Left lung (tissue), 10 donors: ENCODE data around the gene FBLN1. TPM values are rescaled to one million over a fixed set of nuclear protein-coding genes. Genes with fewer than 3 reads are reported as not detected.

Experiments used
- ATAC-seq: fragments of 200-7000 bp; cut with Tn5 transposase; one replicate; pipeline ENCODE4 v1.9.1; 2020; ENCODE audit warnings: moderate library complexity
- DNase-seq, 4 donors: peaks; one replicate each; pipeline ENCODE4 v3.0.0-alpha.2; 2013 to 2020
- H3K27ac ChIP-seq, 2 donors: fragments of 200-600 bp; sonication (generic) in 1 of 2; one replicate each; pipeline versions ENCODE4 v1.5.0 to v1.8.0; 2020 to 2021
- H3K27me3 ChIP-seq, 2 donors: fragments of 200-600 bp; sonication (generic) in 1 of 2; one replicate each; pipeline versions ENCODE4 v1.5.0 to v1.8.0; 2020 to 2021
- H3K36me3 ChIP-seq, 2 donors: fragments of 200-600 bp; sonication (generic) in 1 of 2; one replicate each; pipeline versions ENCODE4 v1.5.0 to v1.8.0; 2020 to 2021
- H3K4me1 ChIP-seq, 2 donors: fragments of 200-600 bp; one replicate each; pipeline ENCODE4 v1.8.0; 2021
- H3K4me3 ChIP-seq, 2 donors: fragments of 200-600 bp; sonication (generic) in 1 of 2; one replicate each; pipeline versions ENCODE4 v1.5.0 to v1.8.0; 2020 to 2021; ENCODE audit warnings: mild to moderate bottlenecking in 1 of 2
- H3K9me3 ChIP-seq, 2 donors: fragments of 200-600 bp; sonication (generic) in 1 of 2; one replicate each; pipeline versions ENCODE4 v1.5.0 to v1.8.0; 2020 to 2021
- intact Hi-C, 2 donors: fragments of 100-400 bp; cut with DNase I; formaldehyde crosslinking; loops; one replicate each; pipeline versions ENCODE4 v1.11.2 to v1.14.2; 2022
- polyA plus RNA-seq, 6 donors: library from polyadenylated mRNA; unstranded; fragments of 120-200 nt; gene quantifications; one replicate each; pipeline ENCODE4 v1.2.1, GENCODE V29; 2013; ENCODE audit not compliant: insufficient read length in 6 of 6
- total RNA-seq, 2 donors: library from RNA; stranded (reverse); fragmentation: NEBNext Ultra II Directional; extraction: Animal tissue kit (Norgen Biotek cat#: 25700); gene quantifications; one replicate each; pipeline ENCODE4 v1.2.1, GENCODE V29; 2021
- TF ChIP-seq, protein P1 (sequence below), 2 donors: fragments of 200-600 bp; sonication (generic) in 1 of 2; IDR thresholded peaks; one replicate each; pipeline versions ENCODE4 v1.5.0 to v1.8.0; 2021; ENCODE audit warnings: antibody characterized with exemption in 2 of 2
- donor health status: DM: no; HTN: yes; CAD: no.
- donor health status: DM: no; HTN: no; CAD: no.

The FBLN1 gene
- total and polyA plus RNA-seq, 8 donors = 287 to 447 (median 312) TPM

DNA sequence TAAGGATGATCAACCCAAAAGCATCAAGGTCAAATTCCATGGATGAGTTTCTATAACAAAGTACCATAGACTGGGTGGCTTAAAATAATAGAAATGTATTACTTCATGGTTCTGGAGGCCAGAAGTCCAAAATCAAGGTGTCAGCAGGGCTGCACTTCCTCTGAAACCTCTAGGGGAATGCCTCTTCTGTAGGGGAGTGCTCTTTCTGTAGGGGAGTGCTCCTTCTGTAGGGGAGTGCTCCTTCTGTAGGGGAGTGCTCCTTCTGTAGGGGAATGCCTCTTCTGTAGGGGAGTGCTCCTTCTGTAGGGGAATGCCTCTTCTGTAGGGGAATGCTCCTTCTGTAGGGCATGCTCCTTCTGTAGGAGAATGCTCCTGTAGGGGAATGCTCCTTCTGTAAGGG is 65.5 kb downstream of the FBLN1 start:
- H3K9me3 ChIP-seq = peaks cover 0 to 16% of the 10 kb centered on the region in 2 donors
- peaks cover 0 to 34% of the 10 kb centered on the region in 2 donors for H3K27me3 ChIP-seq
- H3K36me3 ChIP-seq = no peaks in the 10 kb centered on the region
- no peak for ATAC-seq
- no peak overlapping the region for H3K27ac ChIP-seq
- intact Hi-C loops = no loop called here
- H3K4me1 ChIP-seq = no peaks in the 10 kb centered on the region
- DNase-seq = no peak
- no peak overlapping the region for H3K4me3 ChIP-seq
- TF ChIP-seq, protein P1, sequence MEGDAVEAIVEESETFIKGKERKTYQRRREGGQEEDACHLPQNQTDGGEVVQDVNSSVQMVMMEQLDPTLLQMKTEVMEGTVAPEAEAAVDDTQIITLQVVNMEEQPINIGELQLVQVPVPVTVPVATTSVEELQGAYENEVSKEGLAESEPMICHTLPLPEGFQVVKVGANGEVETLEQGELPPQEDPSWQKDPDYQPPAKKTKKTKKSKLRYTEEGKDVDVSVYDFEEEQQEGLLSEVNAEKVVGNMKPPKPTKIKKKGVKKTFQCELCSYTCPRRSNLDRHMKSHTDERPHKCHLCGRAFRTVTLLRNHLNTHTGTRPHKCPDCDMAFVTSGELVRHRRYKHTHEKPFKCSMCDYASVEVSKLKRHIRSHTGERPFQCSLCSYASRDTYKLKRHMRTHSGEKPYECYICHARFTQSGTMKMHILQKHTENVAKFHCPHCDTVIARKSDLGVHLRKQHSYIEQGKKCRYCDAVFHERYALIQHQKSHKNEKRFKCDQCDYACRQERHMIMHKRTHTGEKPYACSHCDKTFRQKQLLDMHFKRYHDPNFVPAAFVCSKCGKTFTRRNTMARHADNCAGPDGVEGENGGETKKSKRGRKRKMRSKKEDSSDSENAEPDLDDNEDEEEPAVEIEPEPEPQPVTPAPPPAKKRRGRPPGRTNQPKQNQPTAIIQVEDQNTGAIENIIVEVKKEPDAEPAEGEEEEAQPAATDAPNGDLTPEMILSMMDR (IDR thresholded peaks at IDR 0.05) = no peak

DNA sequence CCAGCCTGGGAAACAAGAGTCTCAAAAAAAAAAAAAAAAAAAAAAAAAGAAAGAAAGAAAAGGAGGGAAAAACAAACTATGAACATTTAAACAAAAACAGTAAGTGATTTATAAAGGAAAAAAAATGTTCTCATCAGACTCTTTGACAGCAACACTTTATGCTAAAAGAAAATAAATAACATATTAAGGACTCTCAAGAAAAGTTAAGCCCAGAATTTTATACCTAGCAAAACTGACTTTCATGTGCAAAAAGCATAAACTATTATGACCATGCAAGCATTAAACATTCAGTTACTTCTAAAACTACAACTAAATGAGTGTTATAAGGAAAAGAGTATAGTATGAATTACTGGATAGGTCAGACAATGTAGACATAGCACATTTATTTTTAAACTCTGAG is 68.4 kb downstream of the FBLN1 start:
- peaks cover 0 to 24% of the 10 kb centered on the region in 2 donors for H3K27me3 ChIP-seq
- H3K4me3 ChIP-seq = no peak overlapping the region
- TF ChIP-seq, protein P1 (IDR thresholded peaks at IDR 0.05) = no peak
- H3K36me3 ChIP-seq = no peaks in the 10 kb centered on the region
- ATAC-seq (no peak), DNase-seq (no peak)
- intact Hi-C loops = loop anchor here in 1 of 2 donors (10.0 kb wide), 1 partner anchor 294 kb away; no protein-coding TSS in a partner anchor
- H3K9me3 ChIP-seq = peaks cover 0 to 16% of the 10 kb centered on the region in 2 donors
- H3K27ac ChIP-seq = no peak overlapping the region
- no peaks in the 10 kb centered on the region for H3K4me1 ChIP-seq

DNA sequence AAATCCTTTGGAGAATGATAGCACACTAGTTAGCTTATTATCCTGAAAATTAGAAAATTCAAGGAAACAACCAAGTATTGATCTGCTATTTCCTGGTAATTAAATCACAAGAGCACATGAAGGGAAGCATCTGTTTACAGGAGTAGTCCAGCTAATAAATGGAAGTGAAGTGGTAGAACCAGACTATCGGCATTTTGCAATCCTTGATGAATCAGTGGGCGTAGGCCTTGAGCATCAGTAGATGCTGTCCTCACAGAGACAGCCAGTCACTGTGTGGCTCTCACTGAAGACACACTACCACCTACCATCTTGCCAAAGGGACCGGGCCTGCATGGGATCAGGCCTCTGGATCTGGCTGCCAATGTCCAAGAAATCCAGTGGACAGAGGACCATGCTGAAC is 69.8 kb downstream of the FBLN1 start:
- ATAC-seq = no peak
- Histone ChIP-seq H3K9me3 (peaks cover 0 to 16% of the 10 kb centered on the region in 2 donors), H3K27ac (no peak overlapping the region), H3K27me3 (peaks cover 0 to 25% of the 10 kb centered on the region in 2 donors), H3K4me3 (no peak overlapping the region), H3K36me3 (no peaks in the 10 kb centered on the region), H3K4me1 (no peaks in the 10 kb centered on the region)
- no peak for DNase-seq
- intact Hi-C loops = loop anchor here in 1 of 2 donors (10.0 kb wide), 1 partner anchor 292 kb away; no protein-coding TSS in a partner anchor
- TF ChIP-seq, protein P1 (IDR thresholded peaks at IDR 0.05) = no peak

DNA sequence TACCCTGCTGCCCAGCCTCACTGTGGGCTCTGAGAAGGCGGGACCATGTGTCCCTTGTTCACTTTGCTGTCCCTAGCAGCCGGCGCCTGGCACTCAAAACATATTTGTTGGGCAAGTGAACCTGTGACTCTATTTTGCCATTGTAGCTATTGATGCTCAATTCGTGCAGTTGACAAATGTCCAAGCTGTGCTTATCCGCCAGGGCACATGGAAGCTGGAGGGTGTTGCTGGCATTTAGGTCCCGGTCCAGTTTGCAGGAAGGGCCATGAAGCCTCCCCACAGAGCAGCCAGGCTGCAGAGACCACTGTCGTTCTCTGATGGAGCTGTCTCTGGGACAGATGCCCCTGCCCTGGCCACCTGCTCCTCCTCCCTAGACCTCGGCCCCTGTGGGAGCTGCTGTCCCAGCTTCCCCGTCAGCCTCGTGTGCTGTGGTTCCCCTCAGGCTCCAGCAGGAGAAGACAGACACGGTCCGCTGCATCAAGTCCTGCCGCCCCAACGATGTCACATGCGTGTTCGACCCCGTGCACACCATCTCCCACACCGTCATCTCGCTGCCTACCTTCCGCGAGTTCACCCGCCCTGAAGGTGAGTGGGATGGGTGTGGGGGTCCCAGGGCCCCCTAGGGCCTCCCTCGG is 71.5 kb downstream of the FBLN1 start:
- Histone ChIP-seq H3K9me3 (peaks cover 0 to 16% of the 10 kb centered on the region in 2 donors), H3K4me1 (no peaks in the 10 kb centered on the region), H3K4me3 (no peak overlapping the region), H3K27me3 (peaks cover 0 to 37% of the 10 kb centered on the region in 2 donors), H3K27ac (no peak overlapping the region), H3K36me3 (no peaks in the 10 kb centered on the region)
- intact Hi-C loops = loop anchor here in 1 of 2 donors (10.0 kb wide), 1 partner anchor 291 kb away; no protein-coding TSS in a partner anchor
- no peak for DNase-seq
- no peak for ATAC-seq
- TF ChIP-seq, protein P1 (IDR thresholded peaks at IDR 0.05) = no peak

DNA sequence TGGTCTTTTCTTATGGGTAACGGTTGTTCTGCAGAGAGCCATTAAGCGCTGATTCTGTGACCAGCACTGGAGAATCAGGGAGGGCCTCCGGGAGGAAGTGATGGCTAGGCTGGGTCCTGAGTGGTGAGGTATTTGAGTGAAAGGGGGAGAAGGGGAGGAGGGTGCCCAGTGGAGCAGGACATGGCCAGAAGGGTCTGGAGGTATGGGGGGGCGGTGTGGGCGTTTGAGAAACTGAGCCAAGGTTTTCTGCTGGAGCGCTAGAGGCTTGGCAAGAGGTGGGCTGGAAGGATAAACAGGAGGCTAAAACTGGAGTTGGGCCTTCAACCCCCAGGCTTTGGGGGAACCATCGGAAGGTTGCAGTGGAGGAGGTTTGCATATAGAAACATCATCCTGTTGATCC is 72.5 kb downstream of the FBLN1 start:
- intact Hi-C loops = loop anchor here in 1 of 2 donors (10.0 kb wide), 1 partner anchor 290 kb away; no protein-coding TSS in a partner anchor
- no peak overlapping the region for H3K4me3 ChIP-seq
- TF ChIP-seq, protein P1 (IDR thresholded peaks at IDR 0.05) = no peak
- H3K36me3 ChIP-seq = no peaks in the 10 kb centered on the region
- no peaks in the 10 kb centered on the region for H3K4me1 ChIP-seq
- DNase-seq (no peak), ATAC-seq (no peak)
- H3K9me3 ChIP-seq = peaks cover 0 to 16% of the 10 kb centered on the region in 2 donors
- peaks cover 0 to 41% of the 10 kb centered on the region in 2 donors for H3K27me3 ChIP-seq
- no peak overlapping the region for H3K27ac ChIP-seq
